ENCODE data around the gene PPOX.

Gene PPOX

DNA sequence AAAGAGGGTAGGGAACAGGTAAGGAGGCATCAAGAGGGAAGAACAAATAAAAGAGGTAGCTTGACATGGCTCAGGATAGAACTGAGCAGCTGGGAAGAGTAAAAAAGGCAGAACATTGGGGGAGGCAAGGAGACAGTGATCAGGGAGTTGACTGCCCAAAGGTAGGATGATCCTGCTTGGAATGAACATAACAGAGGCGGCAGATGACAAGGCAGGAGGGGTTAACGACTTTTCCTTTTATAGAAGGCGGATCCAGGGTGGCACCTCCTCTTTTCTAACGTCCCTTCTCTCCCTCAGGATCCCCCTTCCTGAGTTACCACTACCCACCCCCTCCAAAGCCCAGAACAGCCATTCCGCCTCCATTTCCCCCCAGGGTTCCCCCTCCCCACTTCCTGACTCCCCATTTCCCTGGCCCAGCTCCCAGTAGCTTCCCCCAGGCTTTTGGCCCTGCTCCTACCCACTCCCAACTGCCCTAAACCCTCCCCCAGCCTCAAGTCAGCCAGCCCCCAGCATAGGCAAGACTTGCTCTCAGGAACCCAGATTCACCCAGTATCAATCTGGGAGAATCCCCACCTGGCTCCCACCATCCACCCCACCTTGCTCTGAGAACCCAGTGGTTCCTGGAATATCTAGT is 33.4 kb downstream of the PPOX start:
- DNase-seq: no peak

- DNase-seq: no peak
These were observed 34.3 kb downstream of the PPOX start for GRCh38 chr1:161200421-161200991.

- no peak for DNase-seq
These were observed 35.0 kb downstream of the PPOX start for GRCh38 chr1:161200992-161201835.

DNA sequence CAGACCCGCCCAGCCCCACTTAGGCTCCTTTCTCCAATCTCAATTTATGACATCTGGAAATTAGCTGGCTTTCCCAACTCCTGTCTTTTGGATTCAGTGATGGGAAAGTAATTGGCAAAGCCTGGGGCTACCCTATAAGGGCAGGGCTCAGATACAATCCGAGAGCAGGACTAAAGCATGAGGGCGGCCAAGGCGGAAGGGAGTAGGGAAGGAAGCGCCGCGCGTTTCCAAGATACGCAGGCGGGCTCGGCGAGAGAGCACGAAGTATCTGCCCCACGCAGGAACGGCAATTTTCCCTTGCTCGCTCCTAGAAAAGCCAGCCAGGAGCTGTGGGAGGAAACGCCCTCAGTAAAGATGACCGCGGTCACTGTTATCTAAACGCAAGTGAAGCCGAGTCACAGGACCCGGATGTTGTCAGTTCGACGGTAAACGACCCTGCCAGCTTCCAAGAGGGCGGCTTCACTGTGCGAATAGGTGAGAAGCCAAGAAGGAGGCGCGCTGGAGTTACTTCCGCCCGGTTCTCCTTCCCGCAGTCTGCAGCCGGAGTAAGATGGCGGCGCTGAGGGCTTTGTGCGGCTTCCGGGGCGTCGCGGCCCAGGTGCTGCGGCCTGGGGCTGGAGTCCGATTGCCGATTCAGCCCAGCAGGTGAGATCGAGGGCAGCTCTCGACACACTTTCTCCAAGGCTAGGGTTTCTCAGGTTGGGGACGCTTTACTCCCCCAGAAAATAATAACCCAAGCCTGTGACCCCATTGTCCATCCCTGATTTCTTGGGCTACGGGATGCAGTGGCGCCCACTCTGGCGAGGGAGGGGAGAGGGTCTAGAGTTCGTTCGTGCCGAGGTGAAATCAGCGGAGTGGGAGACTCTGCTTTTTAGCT is 35.8 kb downstream of the PPOX start, which contains the start of gene NDUFS2:
NDUFS2 (plus strand) TSS at position 532 of the 877 bp plus-strand sequence; CDS start at position 551, 19 bp downstream.
- DNase-seq: peak; percentile 99

DNA sequence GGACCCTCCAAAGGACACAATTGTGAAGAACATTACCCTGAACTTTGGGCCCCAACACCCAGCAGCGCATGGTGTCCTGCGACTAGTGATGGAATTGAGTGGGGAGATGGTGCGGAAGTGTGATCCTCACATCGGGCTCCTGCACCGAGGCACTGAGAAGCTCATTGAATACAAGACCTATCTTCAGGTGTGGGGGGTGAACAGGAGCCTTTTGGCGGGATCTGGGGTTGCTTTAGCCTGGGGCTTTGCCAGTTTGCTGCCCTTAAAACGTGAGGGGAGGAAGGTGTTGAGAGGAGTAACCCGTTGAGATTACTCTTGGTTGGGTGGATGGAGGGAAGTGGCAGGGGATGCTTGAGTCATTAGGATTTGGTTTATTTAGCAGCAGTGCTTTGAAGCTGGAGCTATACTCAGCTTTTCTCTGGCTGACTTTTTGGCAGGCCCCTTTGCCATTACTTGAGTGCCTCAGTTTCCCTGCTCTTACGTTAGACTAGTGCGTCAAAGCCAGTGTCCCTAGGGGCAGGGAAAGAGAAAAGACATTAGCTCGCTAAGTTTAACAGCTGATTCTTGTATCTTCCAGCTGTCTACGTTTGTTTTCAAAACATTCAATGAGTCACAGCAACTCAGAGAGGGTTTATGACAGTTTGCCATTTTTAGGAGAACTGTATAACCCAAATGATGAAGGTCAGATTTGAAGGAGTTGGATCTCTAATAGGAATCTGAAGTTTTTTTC is 40.4 kb downstream of the PPOX start:
- no peak for DNase-seq

- DNase-seq: no peak
These were observed 40.9 kb downstream of the PPOX start for GRCh38 chr1:161207173-161207572.

DNA sequence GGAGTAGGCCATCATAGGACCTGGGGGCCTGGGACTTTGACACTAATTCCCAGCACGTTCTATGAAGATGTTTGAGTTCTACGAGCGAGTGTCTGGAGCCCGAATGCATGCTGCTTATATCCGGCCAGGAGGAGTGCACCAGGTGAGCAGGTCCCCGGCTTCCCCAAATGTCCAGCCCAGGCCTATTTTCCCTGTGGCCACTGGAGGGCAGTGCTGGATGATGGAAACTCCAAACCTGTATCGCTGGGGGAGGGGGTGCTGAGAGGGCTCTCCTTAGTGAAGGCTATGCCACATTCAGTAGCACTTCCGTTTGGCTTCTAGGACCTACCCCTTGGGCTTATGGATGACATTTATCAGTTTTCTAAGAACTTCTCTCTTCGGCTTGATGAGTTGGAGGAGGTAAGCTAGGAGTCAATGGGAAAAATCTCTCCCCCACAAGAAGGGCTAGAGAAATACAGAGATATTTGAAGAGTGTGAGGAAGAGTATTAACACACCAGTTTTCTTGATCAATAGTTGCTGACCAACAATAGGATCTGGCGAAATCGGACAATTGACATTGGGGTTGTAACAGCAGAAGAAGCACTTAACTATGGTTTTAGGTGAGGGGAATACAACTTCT is 43.7 kb downstream of the PPOX start:
- peak; percentile 90 for DNase-seq

GRCh38 chr1:161214369-161214768 is 48.1 kb downstream of the PPOX start:
- DNase-seq: no peak

- no peak for DNase-seq
These were observed 48.9 kb downstream of the PPOX start, which contains the start of gene FCER1G for GRCh38 chr1:161215076-161215475. Gene FCER1G, plus strand, starts transcription at chr1:161215295. Its CDS starts 27 bp downstream, at chr1:161215322.

DNA sequence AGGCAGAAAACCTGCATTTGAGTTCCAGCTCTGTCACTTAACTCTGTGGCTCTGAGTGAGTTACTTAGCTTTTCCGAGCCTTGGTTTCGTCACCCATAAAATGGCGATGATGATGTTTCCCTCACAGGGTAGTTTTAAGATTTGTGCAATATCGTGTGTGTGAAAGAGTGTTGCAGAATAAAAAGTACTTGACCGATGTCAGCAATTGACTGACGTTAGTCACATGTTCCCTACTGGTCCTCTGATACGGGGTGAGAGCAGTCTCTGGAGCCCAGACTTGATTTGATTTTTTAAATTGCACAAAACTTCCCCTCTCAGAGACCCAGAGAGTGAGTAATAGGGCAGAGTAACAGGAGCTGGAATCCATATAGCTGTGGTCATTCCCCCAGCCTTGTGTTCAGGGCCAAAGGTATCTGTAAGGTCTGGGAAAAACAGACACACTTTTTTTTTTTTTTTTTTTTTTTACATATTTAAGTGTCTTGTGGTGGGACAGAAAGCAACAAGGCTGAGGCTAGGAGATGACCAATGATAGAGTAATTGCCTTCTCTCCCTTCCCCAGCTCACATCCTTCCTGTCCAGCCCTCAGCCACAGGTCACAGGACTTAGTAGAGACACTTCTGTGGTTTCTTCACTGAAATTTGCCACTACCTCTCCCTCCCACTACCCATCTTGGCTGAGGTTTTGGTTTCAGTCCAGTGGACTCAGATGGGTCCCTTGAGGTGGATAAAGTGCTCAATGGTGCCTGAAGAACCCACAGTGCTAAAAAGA is 50.9 kb downstream of the PPOX start:
- DNase-seq: peak; percentile 40

- DNase-seq: no peak
These were observed 51.6 kb downstream of the PPOX start for GRCh38 chr1:161217831-161218230.

GRCh38 chr1:161218301-161219077 is 52.3 kb downstream of the PPOX start:
- DNase-seq: no peak

DNA sequence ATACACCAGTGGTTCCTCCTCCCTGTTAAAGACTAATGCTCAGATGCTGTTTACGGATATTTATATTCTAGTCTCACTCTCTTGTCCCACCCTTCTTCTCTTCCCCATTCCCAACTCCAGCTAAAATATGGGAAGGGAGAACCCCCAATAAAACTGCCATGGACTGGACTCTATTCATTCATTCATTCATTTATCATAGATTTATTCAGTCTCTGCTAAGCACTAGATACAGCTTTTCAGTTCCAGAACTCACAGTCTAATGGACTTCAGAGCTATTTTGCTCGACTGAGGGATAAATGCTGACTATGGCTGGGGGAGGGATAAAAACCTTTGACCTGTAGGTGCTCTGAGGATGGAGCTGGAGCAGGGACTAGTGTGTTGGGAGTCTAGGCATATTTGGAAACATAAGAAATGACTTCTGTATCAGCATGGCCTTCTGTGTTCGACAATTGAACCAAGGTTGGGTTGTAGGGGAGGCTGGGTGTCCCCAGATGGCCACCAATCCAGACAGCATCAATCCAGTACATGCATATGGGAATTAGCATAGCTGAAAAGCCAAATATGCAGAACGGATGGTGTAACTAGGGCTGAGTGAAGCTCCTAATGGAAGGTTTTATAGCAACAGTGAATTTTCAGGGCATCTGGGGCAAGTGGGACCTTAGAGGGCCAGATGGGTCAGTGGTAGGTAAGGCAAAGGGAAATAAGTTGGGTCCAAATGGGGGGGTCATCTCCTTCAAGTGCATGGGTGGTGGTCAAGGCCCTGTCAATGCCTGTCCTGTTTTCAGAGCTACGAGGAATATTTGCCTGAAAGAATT is 53.1 kb downstream of the PPOX start:
- no peak for DNase-seq

GRCh38 chr1:161220002-161220401 is 53.8 kb downstream of the PPOX start:
- no peak for DNase-seq

Measured in RPMI8226 (cell line).